KG1 (cell line): ENCODE data around the gene GALNT15.

Source experiments
- DNase-seq: peaks from one replicate; lab custom pipeline; 2025; lab: John Stamatoyannopoulos, UW

Gene GALNT15

DNA sequence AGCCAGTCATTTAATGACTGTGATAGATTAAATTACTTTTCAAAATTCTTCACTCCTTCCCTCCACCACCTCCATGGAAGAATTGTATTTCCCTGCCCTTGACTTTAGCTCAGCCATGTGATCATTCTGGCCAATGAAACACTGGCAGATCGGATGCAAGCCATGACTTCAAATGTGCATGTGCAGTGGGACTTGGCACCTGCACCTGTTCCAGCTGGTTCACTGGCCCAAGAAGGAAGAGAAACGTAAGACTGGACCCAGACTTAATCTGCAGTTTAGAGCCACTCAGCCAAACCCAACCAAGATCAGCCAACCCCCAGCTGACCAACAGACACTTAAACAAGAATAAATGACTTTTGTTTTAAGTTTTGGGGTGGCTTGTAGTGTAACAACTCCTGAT, 78.5 kb downstream of the GALNT15 start:
- DNase-seq = no peak

DNA sequence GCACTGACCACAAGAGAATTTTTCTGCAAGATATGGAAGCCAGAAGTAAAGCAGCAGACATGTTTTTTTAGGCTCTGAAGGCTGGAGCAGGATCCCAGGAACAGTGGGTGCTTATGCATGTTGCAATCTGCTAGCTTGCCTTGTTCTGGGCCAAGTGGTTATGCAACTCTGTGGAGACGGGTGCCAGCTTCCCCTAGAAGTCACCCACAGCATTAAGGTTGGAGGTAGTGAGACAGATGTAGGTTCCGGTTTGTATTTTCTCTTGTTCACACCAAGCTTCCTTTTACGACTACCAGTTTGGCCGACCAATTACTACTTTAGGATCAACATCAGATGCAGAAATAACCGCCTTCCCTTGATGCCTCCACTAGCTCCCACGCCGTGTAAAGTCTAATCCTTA, 79.1 kb downstream of the GALNT15 start:
- DNase-seq = no peak

DNA sequence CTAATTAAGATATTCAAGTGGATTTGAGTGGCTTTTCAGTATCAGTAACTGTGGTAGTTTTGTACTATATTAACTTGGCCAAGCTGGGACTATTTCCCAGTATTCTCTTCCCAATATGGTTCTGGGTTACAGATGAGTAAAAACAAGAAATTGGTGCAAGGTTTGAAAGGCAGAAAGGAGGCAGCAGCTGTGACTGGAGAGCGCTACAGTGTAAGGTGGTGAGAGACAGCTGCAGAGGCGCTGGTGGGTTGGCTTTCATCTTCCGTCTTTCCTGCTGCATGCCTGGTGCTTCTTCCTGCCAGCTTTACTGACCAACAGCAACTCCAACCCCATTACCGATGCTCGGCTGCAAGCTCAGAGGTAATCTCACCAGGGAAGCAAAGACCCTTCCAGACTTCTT, 80.4 kb downstream of the GALNT15 start:
- DNase-seq = no peak

DNA sequence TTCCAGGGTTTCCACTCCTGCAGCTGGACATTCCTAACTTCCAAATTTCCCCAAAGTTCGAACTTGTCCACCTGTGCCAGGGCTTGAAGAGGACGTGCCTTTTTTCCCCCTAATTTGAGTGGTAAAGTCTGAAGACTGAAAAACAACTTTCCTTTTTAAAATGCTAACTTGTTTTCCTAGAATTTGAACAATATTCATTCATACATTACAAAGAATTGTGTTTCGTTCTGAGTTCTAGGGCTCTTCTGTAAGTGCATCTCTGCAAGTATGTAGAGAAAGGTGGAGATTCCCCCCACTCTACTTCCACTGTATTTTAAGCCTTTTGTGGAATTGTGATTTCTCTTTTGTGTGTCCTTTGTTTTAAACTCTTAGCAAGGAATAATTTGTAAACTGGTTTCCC, 80.8 kb downstream of the GALNT15 start:
- DNase-seq = no peak

DNA sequence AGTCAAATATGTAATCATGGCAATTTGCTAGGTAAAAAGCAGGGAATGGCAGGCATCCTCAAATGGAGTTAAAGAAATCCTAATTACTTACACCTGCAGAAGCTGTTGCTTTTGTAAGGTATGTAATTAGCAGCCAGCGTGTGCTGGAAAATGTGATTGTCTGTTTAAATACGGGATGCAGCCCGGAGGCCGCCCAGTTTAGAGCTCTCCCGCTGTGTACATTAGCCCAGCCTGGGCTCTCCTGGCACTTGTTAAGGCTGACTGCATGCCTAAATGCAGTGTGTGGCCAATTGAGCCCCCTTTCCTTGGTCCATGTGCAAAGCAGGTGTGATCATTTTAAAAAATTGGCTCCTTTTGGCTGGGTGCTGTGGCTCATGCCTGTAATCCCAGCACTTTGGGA, 81.2 kb downstream of the GALNT15 start:
- DNase-seq = no peak

DNA sequence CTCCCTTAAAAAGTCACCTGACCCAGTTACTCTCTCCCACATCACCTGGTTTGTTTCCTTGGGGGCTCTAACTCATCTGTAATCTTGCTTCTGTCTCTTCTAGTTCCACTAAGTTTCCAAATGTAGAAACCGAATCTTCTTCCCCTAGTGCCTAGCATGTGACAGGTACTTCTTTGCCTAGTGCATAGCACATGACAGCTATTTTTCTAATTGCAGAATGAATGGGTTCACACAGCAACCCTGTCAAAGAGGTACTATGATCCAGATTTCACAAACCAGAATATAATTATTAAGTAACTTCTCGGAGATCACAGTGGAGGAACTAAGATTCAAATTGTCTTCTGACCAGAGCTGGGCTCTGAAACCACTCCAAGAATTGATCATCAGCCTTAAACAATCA, 82.8 kb downstream of the GALNT15 start:
- no peak for DNase-seq

DNA sequence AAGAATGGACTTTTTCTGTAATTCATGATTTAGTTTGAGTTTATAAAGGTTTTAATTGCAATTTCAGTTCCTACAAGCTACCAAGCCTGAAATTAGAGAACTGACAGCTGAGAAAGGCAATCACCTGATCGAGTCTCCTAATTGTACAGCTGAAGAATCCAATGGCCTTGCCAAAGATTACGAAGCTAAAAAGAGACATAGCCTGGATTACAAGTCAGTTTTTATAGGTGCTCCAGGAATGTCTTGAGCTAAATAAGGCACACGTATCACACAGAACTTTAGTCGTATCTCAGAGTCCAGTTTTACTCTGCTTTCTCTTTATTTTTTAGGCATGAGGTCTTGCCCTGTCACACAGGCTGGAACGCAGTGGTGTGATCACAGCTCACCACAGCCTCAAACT, 83.7 kb downstream of the GALNT15 start:
- no peak for DNase-seq

DNA sequence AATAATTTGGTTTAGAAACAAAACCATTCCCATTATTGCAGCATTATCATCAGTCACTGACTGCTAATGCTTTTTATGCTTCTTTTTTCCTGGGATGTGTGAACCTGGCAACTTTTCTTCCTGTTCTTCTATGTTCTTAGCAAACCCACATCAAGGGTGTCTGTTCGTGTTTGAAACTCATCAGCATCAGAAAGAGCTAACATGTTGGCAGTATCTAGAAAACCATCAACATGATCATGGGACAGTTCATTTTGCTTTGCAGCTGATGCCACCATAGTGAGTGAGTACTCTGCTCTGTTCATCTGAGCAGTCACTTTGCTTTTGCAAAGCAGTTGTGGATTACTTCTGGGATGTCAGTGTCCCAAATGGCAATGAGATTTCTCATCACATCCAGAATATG, 84.4 kb downstream of the GALNT15 start:
- no peak for DNase-seq

DNA sequence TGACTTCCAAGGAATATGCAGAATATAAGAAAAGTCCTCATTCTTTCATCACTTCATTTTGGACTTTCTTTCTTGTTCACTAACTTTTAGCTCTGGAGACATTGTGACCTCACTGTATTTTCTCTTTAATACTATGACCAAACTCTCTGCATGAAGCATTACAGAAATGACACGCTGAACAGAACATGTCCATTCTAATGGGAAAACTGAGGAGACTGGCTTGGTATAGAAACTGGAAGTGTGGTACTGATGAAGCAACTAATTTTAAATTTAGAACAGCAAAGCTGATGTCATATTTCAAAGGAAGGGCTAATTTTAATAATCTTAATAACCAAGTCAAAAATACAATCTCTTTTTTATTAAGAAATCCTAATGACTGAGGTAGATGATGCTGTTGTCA, 85.6 kb downstream of the GALNT15 start:
- DNase-seq = no peak

DNA sequence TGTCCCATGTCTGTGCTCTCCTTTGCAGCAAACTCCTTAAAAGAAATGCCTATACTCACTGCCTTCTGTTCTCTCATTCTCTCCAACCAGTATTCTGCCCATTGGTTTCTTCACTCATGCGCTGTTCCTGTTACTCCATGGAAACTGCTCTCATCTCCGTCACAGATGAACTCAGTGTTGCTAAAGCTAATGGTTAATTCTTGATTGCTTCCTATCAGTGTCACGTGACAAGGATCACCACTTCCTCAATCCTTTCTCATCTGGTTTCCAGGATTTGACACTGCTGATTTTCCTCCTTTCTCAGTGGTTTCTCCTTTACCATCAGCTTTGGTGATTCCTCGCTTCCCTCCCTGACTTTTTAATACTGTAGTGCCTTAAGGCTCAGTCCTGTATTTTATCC, 87.7 kb downstream of the GALNT15 start:
- DNase-seq = no peak

DNA sequence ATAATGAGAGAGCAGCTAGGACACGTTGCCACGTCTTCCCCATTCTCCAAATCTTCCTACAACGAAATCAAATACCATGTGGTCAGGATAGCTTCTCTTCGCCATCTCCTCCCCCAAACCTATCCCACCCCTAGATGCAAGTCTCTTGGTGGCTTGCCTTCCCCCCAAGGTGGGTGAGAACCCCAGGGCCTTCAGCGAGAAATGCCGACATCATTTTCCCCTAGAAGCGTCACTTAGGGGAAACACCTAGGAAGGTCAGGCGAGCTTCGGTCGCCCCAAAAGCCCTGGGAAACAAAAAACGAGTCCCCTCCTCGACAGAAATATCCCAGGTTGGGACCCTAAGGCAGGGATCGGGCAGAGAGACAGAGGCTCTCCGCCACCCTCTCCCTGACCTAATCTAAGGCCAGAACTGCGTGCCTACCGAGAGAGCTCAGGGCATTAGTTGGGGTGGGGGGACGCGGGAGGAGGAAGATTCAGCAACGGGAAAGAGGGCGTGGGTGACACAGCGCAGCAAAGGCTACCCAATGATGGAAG, 89.8 kb downstream of the GALNT15 start:
- no peak for DNase-seq

DNA sequence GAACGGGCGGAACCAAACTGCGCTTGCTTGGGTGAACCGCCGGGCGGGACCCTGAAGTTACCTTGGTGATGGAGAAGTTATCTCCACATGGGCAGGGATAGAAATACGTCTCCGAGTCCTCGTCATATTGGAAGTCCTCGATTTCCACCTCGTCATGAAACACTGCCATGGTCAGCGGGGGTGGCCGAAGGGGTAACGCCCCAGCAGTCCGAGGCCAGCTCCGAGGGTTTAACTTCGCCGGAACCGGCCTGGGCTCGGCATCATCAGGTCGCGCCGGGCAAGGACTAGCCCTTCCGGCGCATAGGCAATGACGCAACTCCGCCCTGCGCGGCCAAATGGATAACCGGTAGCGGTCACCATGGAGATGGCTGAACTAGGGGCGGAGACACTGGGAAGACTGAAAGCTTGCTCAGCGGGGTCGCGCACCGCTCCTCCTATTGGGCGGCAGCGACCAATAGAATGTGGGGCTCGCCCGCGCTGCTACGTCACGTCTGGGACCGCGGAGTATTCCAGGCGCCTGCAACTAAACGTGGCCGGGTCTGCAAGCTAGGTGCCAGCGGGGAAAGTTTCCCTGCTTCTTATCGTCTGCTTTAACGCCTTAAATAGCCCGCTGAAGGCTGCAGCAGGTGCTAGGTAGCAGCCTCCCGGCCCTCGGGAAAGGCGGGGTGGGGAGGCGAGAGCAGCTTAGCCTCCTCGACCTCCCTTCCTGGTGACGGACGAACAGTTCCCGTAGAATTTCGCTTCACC, 90.4 kb downstream of the GALNT15 start, which contains the start of the genes DPH3 and OXNAD1:
Gene DPH3, minus strand, starts transcription at position 236 of the 747 bp plus-strand sequence. Its CDS starts 67 bp downstream, at position 169.
Gene OXNAD1, plus strand, starts transcription at position 505 of the 747 bp plus-strand sequence. CDS start 5,741 bp downstream, outside the sequence.
- DNase-seq = peak; percentile 98

DNA sequence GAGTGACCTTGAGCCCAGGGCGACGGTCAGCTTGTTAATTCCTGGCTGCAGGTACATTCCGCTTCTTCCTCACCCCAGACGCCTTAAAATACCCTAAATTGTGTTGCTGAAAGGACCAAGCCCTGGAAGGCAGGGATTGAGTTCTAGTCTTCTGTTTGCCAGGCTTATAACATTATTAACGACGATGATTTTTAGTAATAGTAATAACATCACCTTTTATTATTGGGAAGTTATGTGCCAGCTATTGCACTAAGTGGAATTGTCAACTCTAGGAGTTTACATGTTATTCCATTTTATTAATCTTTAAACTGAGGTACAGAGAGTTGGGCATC, 90.9 kb downstream of the GALNT15 start:
- DNase-seq = no peak

DNA sequence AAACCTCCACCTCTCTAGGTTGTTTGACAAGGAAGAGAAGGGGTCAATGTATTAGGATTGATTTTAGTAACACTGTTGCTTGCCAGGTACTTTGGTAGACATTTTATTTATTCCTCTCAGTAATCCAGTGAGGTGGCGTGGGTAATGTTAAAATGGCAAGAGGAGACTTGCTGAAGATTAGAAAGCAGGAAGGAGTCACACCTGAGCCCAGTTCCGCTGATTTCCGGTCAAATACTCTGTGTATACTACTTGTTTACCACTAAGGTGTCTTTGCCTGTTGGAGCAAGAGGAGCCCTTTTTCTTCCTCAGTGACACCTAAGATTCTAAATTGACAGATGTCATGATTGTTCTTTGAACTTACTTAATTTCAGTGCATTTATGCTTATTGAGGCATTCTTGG, 92.2 kb downstream of the GALNT15 start:
- DNase-seq = no peak

DNA sequence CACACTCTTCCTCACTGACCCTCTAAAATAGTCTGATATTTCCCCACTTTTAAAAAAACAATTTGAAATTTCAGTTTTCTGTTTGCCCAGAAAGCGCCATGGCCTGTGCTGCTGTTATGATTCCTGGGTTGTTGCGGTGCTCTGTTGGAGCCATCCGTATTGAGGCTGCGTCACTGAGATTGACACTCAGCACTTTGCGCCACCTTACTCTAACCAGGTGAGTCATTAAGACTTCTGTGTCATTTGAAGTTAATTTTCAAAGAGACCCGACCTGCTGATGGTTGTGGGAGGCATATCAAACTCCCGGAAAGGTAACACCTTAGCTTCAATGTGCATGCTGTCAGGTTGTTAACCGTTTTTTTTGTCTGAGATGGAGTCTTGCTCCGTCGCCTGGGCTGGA, 96.4 kb downstream of the GALNT15 start:
- DNase-seq = no peak

DNA sequence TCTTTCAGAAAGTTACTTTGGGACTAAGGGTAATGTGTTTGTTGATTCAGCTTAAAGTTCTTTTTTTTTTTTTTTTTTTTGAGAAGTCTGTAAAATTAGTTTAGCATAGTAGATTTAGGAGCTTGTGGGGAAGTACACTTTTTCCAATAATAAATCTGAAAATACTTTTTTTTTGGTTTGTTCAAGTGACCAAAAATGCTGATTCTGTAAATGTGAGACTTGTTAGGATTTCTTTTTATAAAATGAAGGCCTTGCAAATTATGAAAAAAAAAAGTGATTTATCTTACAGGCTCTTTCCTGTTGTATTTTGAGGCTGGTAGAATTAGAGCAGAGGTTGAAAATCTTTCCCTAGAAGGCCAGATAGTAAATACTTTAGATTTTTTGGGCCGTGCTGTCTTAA, 98.1 kb downstream of the GALNT15 start:
- DNase-seq = no peak

DNA sequence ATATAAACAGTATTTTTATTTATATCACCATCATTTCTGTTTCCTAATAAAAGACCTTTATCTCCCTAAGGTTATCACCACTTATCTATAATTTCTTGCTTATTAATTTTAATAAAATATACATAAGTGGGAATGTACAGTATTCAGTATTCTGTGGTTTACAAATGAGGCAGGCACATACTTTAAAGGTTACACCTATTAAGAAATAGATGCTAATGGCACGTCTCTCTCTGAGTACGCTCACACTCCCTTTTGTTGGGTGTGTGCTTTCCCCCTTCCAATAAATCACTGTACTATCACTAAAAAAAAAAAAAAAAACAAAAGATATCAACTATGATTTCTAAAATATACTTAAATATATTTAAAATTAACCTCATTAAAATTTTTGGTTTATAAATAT, 99.4 kb downstream of the GALNT15 start:
- DNase-seq = no peak

DNA sequence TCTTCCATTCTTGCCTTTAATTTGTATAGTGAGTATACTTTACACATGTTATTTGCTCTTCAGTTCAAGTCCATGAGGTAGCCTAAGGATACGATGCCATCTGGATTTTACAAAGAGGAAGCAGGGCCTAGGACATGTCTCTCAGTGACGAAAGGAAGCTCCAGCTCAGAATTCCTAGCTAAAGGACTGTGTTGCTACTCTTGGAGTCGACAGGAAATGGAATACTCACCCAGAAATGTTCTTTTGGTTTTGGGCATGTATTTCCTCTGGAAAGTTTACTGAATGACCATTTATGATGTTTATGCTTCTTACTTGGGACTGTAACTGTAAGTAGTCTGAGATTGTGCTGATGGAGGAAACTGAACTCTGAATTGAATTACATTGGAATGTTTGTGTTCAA, 103.0 kb downstream of the GALNT15 start:
- no peak for DNase-seq

DNA sequence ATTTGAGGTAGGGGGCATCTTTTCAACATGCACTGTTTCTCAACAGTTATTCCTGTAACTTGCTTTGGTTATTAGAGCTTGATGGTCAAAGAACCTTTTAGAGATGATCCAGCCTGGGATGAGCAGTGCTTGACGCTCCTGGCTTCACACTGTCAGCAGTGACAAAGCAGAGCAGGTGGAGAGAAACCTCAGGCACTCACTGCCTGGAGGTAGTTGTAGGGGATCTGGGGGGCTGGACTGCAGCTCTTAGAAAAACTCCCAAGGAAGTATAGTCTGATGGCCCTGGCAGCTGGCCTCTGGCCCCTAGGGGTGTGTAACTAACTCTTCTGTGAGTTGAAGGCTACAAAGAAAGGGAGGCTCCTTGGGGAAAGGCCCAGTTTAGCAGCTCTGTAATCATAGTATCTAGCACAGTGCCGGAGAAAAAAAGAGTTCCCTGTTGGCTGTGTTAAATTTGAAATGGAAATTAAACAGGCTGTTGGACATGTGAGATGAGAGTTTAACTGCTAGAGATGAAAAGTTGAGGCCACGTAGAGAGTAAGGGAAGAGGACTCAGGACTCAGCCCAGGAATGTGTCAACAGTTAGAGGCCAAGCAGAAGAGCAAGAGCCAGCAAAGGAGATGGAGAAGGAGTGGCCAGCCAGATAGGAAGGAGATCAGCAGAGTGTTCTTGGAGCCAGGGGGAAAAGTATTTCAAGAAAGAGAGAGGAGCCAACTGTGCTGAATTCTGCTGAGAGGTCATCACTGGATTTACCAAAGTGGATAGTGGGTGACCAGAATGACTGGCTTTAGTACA, 104.7 kb downstream of the GALNT15 start:
- DNase-seq = no peak

DNA sequence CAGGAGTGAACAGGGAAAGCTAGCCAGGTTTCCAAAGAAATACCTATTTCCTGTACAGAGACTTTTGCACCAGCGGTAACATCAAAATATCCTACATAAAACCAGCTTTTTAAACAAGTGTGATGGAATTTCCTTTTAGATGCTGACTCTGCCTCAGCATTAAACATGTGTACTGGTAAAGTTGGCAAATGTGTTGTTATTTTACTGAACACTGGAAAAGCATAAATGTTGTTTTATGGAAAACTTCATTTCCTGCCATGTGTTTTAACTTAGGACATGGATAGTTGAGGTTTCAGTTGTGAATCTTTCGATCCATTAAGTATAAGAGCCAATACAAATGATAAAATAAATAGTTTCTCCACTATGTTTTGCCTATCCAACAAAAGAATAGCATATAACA, 106.2 kb downstream of the GALNT15 start:
- DNase-seq = no peak
